Activated CD4-positive, alpha-beta memory T cell treated with anti-CD3 and anti-CD28 coated beads for 36 hours (primary cell): ENCODE measurements around the gene SYMPK. TPM values are rescaled to one million over a fixed set of nuclear protein-coding genes. Genes with fewer than 3 reads are reported as not detected.
A peak's percentile ranks its signal among the peaks of the same experiment; 100 is the strongest.

Experiments
- CTCF ChIA-PET: fragments of 350-600 bp; sonication (Branson Sonifier 250); formaldehyde crosslinking; loops from one replicate; lab custom pipeline; 2021; ENCODE audit warnings: antibody characterized with exemption, inconsistent platforms; lab: Charles Lee
- POLR2A ChIA-PET: fragments of 350-600 bp; sonication (Branson Sonifier 250); formaldehyde crosslinking; loops from one replicate; lab custom pipeline; 2021; ENCODE audit warnings: antibody characterized with exemption; lab: Charles Lee
- DNase-seq: peaks from one replicate; pipeline ENCODE4 v3.0.0-alpha.2; 2020
- H3K27ac Mint-ChIP-seq: one replicate; pipeline ENCODE4 v1.8.0; 2021; ENCODE audit warnings: mixed read lengths
- H3K27me3 Mint-ChIP-seq: one replicate; pipeline ENCODE4 v1.8.0; 2021; ENCODE audit warnings: mixed read lengths
- H3K36me3 Mint-ChIP-seq: one replicate; pipeline ENCODE4 v1.8.0; 2021; ENCODE audit warnings: mixed read lengths
- H3K4me1 Mint-ChIP-seq: one replicate; pipeline ENCODE4 v1.8.0; 2021; ENCODE audit warnings: low read depth, mixed read lengths
- H3K4me3 Mint-ChIP-seq: one replicate; pipeline ENCODE4 v1.8.0; 2021; ENCODE audit warnings: mild to moderate bottlenecking, mixed read lengths
- H3K9me3 Mint-ChIP-seq: one replicate; pipeline ENCODE4 v1.8.0; 2021; ENCODE audit warnings: mixed read lengths
- intact Hi-C: fragments of 100-400 bp; cut with micrococcal nuclease; formaldehyde crosslinking; loops from one replicate; pipeline ENCODE4 v1.15.1; 2023
- total RNA-seq, 2 experiments: library from RNA; stranded (reverse); gene quantifications; one replicate each; pipeline ENCODE4 v1.2.3, GENCODE V29; 2021

SYMPK gene
- total RNA-seq, 2 experiments from 2014 or later = 87.8 to 91.6 TPM

DNA sequence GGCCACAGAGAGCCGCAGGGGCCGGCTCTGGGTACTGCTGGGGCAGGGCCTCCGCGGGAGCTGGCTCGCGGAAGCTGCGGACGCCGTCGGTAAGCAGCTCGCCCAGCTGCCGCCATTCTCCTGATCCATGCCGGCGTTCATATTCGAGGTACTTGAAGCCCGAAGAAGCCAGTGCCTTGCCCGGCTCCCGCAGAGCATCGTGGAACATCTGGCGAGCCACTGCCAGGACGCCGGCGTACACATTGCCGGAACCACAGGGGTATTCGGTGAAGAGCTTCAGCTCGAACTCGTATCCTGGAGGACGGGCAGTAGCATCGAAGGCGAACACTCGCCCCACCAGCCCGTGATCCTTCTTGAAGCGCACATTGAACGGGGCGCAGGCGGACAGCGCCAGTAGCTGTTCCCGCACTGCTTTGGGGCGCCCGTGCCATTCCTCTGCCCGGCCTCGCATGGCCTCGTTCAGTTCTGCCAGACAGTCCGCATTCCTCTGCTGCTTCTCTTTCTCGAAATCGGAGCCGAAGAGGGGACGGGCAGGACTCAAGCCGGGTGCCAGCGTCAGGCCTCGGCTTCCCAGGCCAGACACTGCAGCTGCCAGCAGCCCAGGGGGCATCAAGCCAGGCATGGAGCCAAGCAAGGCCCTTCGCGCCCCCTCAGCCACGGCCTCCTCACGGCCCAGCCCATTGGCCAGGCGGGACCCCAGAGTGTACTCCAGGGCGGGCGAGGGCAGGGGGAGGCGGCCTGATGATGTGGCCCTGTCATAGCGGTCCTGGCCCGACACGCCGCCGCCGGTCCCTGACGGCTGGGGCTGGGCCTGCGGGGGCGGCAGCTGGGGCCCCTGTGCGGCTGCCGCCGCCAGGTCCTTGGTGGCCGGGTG is 22.0 kb upstream of the SYMPK start:
- Mint-ChIP-seq H3K4me1 (peaks cover 28% of the 10 kb centered on the region), H3K4me3 (peak overlapping the region; percentile 58), H3K27ac (no peak overlapping the region), H3K9me3 (no peaks in the 10 kb centered on the region), H3K27me3 (peaks cover 1% of the 10 kb centered on the region), H3K36me3 (peaks cover 4% of the 10 kb centered on the region)
- intact Hi-C loops = loop anchor here (1.0 kb wide), 1 partner anchor 116 kb away; the partner anchor contains the start of gene SIX5
- peak; percentile 44 for DNase-seq
- ChIA-PET CTCF (interaction anchor here (0.6 to 5.7 kb wide), 7 partner anchors 17 to 380 kb away, joined by 3 to 106 read pairs (median 7); partner anchors contain the start of genes CCDC61, FOXA3, MYPOP and SYMPK), POLR2A (interaction anchor here (2.6 to 3.5 kb wide), 2 partner anchors 18 to 21 kb away, joined by 16 to 25 read pairs; partner anchors contain the start of genes FOXA3 and MYPOP)

DNA sequence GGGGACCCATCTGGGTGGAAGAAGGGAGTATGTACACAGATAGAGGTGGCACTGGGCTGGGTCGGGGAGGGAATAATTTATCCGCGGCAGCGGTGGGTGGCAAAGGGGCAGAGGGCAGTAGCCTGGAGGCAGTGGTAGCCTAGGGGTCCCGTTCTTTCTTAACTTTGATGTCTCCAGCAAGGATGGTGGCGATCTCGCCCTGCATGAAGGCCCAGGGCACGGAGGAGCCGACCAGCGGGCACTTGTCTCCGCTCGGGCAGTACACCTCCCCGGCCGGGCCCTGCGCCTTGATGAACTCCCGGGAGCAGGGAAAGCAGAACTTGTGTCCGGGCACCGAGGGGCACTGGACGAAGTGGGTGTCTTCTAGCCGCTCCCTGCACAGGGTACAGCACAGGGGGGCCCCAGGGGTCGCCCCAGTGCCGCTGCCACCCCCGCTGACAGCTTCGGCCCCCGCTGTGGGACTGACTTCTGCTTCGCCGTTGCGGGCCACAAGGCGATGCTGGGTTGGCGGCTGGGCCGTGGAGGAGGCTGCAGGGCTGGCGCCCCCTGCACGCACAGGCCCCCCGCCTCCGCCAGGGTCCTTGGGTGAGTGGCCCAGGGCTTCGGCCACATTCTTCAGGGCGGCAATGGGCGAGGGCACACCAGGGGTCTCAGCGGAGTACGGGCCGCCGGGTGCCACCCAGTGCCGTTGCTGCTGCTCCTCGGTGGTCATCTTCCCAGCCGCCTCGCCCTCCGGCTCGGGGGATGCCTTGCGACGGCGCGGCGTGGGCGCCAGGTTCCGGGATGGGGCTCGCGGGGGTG is 21.1 kb upstream of the SYMPK start:
- Mint-ChIP-seq H3K4me1 (peaks cover 28% of the 10 kb centered on the region), H3K9me3 (no peaks in the 10 kb centered on the region), H3K27ac (no peak overlapping the region), H3K36me3 (peaks cover 4% of the 10 kb centered on the region), H3K27me3 (peaks cover 1% of the 10 kb centered on the region), H3K4me3 (no peak overlapping the region)
- ChIA-PET POLR2A (no interaction called here), CTCF (interaction anchor here (0.6 to 5.7 kb wide), 6 partner anchors 14 to 381 kb away, joined by 3 to 106 read pairs (median 17); partner anchors contain the start of genes FOXA3, MYPOP and SYMPK)
- DNase-seq = no peak
- intact Hi-C loops = loop anchor here (1.0 kb wide), 1 partner anchor 67 kb away; no protein-coding TSS in a partner anchor

DNA sequence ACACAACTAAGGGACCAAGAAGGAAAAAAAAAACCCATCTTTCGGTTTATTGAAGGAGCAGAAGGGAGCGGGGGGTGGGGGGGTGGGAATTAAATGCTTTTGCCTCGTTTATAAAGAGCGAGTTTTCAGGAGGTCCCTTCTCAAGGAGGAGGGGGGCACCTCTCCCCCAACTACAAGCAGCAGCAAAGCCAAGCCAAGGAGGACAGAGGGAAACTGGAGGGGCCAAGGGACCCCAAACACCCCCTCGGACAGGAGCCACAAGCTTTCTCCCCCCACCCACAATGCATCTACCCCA is 20.6 kb upstream of the SYMPK start:
- no peak for DNase-seq
- intact Hi-C loops = loop anchor here (1.0 kb wide), 1 partner anchor 66 kb away; no protein-coding TSS in a partner anchor
- no peaks in the 10 kb centered on the region for H3K9me3 Mint-ChIP-seq
- peaks cover 28% of the 10 kb centered on the region for H3K4me1 Mint-ChIP-seq
- peak overlapping the region; percentile 68 for H3K4me3 Mint-ChIP-seq
- peaks cover 1% of the 10 kb centered on the region for H3K27me3 Mint-ChIP-seq
- peak overlapping the region; percentile 64 for H3K27ac Mint-ChIP-seq
- ChIA-PET POLR2A (no interaction called here), CTCF (interaction anchor here (2.2 to 5.7 kb wide), 4 partner anchors 14 to 67 kb away, joined by 10 to 106 read pairs (median 26); partner anchors contain the start of genes FOXA3, MYPOP and SYMPK)
- H3K36me3 Mint-ChIP-seq = peaks cover 4% of the 10 kb centered on the region

DNA sequence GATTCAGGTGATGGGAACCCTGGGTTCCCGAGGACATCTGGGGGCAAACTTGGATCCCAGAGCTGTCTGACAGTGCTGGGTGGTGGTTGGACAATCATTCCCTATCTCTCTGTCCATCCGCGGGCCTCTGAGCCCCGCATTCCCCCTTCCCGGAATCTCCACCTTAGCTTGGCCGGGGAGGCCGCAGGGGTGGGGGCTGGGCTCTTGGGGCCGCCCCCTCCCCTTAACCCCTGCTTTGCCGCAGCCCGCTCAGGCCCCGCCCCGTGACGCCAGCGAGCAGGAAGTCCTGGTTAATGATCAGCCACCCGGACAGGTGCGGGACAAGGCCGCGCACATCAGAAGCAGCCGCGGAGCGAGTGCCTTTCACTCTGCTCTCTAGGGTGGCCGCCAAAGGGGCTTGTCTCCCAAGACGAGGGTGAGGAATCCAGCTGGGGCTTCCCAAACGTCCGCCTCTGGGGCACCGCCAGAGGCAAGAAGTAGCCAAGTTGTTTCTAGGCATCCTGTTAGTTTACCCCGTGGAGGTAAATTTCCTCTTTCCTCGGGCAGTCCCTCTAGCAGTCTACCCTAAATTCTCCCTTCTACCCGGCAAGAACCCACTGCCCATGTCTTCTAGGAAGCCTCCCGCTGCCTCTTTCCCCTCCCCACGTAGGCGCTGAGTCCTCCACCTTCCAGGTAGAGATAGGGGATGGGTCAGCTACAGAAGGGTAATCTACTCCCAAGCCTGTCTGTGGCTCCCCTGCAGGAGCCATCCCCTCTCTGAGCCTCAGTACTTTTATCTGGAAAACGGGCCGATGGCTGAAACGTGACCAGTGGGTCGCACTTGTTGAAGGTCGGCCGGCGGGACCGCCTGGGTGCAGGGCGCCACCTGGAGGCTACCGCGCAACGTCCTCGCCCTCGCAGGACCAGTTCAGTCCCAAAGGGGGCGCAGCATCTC is 20.0 kb upstream of the SYMPK start:
- Mint-ChIP-seq H3K4me1 (peaks cover 30% of the 10 kb centered on the region), H3K4me3 (peak overlapping the region; percentile 68), H3K27me3 (peaks cover 2% of the 10 kb centered on the region), H3K27ac (peak overlapping the region; percentile 64), H3K9me3 (no peaks in the 10 kb centered on the region), H3K36me3 (peaks cover 4% of the 10 kb centered on the region)
- CTCF ChIA-PET = interaction anchor here (0.6 to 5.7 kb wide), 12 partner anchors 9 to 382 kb away, joined by 3 to 106 read pairs (median 6); partner anchors contain the start of genes FOXA3, MYPOP, SIX5 and SYMPK
- intact Hi-C loops = loop anchor here (1.0 kb wide), 1 partner anchor 66 kb away; no protein-coding TSS in a partner anchor
- POLR2A ChIA-PET = interaction anchor here (1.4 kb wide), 1 partner anchor 19 kb away, joined by 7 read pairs; the partner anchor contains the start of genes FOXA3 and SYMPK
- peak; percentile 93 for DNase-seq

DNA sequence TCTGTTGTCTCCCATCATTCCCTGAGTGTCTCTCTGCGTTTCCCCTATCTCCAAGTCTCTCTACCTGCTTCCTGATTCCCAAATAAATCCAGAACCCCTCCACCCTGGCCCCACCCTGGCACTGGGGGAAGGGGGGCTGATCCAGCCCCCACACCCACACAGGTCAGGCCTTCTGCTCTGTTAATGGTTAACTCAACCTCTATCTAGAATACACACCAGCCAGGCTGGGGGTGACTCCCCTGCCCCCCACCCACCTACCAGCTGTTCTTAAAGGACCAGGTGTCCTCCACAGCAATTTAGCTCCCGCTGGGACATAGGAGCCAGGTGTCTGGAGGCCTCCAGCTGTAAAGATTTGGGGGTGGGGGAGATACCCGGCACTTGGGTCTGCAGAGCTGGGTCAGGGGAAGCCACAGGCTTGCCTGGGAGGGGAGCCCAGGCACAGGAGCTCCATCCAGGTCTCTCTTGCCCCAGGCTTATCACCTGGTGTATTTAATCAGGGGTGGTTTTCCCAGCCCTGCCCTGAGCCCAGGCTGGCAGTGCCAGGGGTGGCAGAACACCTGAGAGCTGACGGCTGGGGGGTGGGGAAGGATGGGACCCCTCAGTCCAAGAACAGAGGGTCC is 19.1 kb upstream of the SYMPK start:
- CTCF ChIA-PET = interaction anchor here (0.6 to 5.7 kb wide), 11 partner anchors 10 to 383 kb away, joined by 3 to 106 read pairs (median 5); partner anchors contain the start of genes FOXA3, MYPOP, SIX5 and SYMPK
- H3K27ac Mint-ChIP-seq = no peak overlapping the region
- no peaks in the 10 kb centered on the region for H3K9me3 Mint-ChIP-seq
- H3K4me1 Mint-ChIP-seq = peaks cover 37% of the 10 kb centered on the region
- DNase-seq = no peak
- POLR2A ChIA-PET = interaction anchor here (1.4 kb wide), 1 partner anchor 18 kb away, joined by 7 read pairs; the partner anchor contains the start of genes FOXA3 and SYMPK
- no peak overlapping the region for H3K4me3 Mint-ChIP-seq
- intact Hi-C loops = no loop called here
- peaks cover 4% of the 10 kb centered on the region for H3K27me3 Mint-ChIP-seq
- peaks cover 4% of the 10 kb centered on the region for H3K36me3 Mint-ChIP-seq

DNA sequence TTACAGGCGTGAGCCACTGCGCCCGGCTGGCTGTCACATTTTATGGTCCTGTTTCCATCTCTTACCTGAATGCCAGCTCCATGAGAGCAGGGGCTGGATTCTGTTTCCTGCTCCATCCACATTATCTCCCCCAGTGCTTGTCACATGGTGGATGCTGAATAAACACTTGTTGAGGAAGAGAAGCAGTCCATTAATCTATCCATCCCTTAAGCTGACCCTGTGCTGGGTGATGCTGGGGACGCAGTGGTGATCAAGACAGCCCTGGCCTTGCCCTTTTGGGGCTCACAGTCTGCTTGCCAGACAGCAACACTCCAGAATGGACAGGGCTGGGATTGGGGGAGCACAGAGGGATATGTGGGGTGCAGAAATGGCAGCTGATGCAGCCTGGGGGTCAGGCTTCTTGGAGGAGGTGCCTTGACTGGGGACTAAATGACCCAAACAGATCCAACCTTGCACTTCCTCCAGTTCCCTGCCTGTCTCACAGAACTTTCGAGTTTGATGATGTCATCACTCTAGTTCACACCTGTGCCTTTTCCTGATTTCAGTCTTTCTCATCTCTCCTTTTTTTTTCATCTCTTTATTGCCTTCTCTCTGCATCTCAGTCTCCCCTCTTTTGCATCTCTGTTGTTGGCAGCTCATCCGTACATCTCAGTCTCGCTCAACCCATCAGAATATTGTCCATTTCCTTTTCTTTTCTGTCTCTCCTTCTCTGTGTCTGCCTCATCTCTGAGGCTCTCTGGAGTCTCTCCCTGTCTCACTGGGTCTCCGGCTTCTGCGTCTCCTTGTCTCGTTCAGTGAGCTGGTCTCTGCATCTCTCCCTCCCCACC is 18.3 kb upstream of the SYMPK start:
- H3K27me3 Mint-ChIP-seq = peaks cover 5% of the 10 kb centered on the region
- peaks cover 4% of the 10 kb centered on the region for H3K36me3 Mint-ChIP-seq
- peaks cover 38% of the 10 kb centered on the region for H3K4me1 Mint-ChIP-seq
- no peak overlapping the region for H3K27ac Mint-ChIP-seq
- intact Hi-C loops = no loop called here
- CTCF ChIA-PET = interaction anchor here (0.6 to 5.7 kb wide), 7 partner anchors 9 to 384 kb away, joined by 3 to 106 read pairs (median 7); partner anchors contain the start of genes FOXA3, MYPOP and SYMPK
- POLR2A ChIA-PET = interaction anchor here (1.4 kb wide), 1 partner anchor 17 kb away, joined by 7 read pairs; the partner anchor contains the start of genes FOXA3 and SYMPK
- no peak overlapping the region for H3K4me3 Mint-ChIP-seq
- H3K9me3 Mint-ChIP-seq = no peaks in the 10 kb centered on the region
- no peak for DNase-seq

DNA sequence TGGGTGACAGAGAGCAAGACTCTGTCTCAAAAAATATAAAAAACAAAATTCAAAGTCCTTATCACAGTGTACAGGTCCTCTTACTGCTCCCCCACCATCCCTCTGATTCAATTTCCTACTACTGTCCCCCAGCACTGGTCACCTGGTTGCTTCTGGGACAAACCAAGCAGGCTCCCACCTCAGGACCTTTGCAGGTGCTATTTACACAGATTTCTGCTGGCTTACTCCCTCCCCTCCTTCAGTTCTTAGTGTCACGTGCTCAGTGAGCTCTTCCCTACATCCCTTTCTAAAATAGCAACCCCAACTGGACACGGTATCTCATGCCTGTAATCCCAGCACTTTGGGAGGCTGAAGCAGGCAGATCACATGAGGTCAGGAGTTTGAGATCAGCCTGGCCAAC is 17.0 kb upstream of the SYMPK start:
- H3K9me3 Mint-ChIP-seq = no peaks in the 10 kb centered on the region
- H3K36me3 Mint-ChIP-seq = peaks cover 4% of the 10 kb centered on the region
- intact Hi-C loops = no loop called here
- POLR2A ChIA-PET = no interaction called here
- H3K4me3 Mint-ChIP-seq = no peak overlapping the region
- H3K4me1 Mint-ChIP-seq = peaks cover 48% of the 10 kb centered on the region
- no peak for DNase-seq
- H3K27ac Mint-ChIP-seq = no peak overlapping the region
- CTCF ChIA-PET = interaction anchor here (1.1 to 2.1 kb wide), 3 partner anchors 16 to 63 kb away, joined by 3 to 10 read pairs (median 7); partner anchors contain the start of genes FOXA3 and SYMPK
- H3K27me3 Mint-ChIP-seq = peaks cover 6% of the 10 kb centered on the region

DNA sequence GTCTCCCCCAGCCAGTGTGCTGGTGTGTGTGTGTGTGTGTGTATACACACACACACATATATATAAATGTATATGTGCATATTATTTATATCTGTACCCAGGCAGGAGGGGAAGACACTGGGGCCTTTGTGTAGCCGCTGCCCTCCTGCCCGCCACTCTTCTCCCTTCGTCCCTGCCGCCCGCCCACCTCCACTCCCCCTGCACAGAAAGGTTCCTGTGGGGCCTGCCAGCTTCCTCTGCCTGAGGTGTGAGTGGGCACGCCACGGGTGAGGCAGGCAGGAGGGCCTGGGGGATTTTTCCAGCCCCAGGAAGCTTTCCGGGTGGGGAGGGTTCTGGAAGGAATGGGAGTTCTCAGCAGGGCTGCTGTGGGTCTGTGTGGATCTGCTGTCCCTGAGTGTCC is 16.1 kb upstream of the SYMPK start:
- intact Hi-C loops = no loop called here
- POLR2A ChIA-PET = no interaction called here
- Mint-ChIP-seq H3K36me3 (peaks cover 4% of the 10 kb centered on the region), H3K4me1 (peaks cover 44% of the 10 kb centered on the region), H3K4me3 (no peak overlapping the region), H3K9me3 (no peaks in the 10 kb centered on the region), H3K27ac (no peak overlapping the region), H3K27me3 (peaks cover 6% of the 10 kb centered on the region)
- CTCF ChIA-PET = interaction anchor here (1.1 to 1.6 kb wide), 2 partner anchors 15 to 22 kb away, joined by 3 to 10 read pairs; partner anchors contain the start of genes FOXA3 and SYMPK
- DNase-seq = no peak

DNA sequence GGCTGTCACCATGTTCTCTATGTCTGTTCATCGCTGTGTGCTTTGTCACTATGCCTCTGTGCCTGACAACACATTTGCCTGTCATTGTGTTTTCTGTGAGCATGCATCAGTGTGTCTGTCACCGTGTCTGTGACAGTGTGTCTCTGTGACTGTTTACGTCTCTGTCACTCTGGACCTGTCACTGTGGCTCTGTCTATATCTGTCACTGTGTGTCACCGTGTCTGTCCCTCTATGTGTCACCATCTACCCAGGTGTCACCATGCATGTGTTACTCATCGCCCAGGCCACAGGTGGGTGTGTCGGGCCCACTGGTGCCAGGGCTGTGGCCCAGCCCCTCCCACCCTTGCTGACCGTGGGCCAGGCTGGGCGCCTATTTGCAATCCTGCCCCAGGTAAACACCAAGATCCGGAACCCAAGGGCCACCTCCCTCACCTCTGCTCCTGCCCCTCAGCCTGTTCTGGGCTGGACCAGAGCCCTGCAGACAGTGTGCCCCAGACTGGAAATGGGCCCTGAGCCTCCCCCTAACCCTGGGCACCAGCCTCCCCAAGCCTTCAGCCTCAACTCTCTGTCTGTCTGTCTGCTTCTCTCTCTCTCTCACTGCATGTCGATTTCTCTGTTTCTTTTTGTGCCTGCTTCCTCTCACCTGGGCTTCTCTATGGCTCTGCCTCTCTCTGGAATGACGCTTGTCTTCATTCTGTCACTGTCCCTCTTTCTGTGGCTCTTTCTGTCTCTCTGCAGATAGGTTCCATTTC is 15.3 kb upstream of the SYMPK start:
- H3K4me1 Mint-ChIP-seq = peaks cover 36% of the 10 kb centered on the region
- peaks cover 2% of the 10 kb centered on the region for H3K36me3 Mint-ChIP-seq
- ChIA-PET CTCF (no interaction called here), POLR2A (no interaction called here)
- peaks cover 7% of the 10 kb centered on the region for H3K27me3 Mint-ChIP-seq
- H3K27ac Mint-ChIP-seq = no peak overlapping the region
- H3K4me3 Mint-ChIP-seq = no peak overlapping the region
- H3K9me3 Mint-ChIP-seq = no peaks in the 10 kb centered on the region
- intact Hi-C loops = no loop called here
- peak; percentile 57 for DNase-seq
